Stomach (tissue), 9 donors: Measurements from ENCODE around the gene DLL4. TPM values are rescaled to one million over a fixed set of nuclear protein-coding genes. Genes with fewer than 3 reads are reported as not detected.

Source experiments
- DNase-seq, 2 donors: peaks; one replicate each; pipeline versions ENCODE4 v3.0.0 to v3.0.0-alpha.2; 2013 to 2019
- H3K27ac ChIP-seq, 5 donors: fragments of 200-600 bp in 4 of 5; sonication (generic) in 4 of 5; one replicate each; pipeline ENCODE4 v1.5.1; 2013 to 2019; ENCODE audit warnings: mild to moderate bottlenecking in 1 of 5, moderate library complexity in 1 of 5
- H3K27me3 ChIP-seq, 3 donors: fragments of 200-600 bp; sonication (generic); one replicate each; pipeline ENCODE4 v1.5.1; 2017 to 2019; ENCODE audit warnings: mixed run types in 1 of 3
- H3K36me3 ChIP-seq, 4 donors: fragments of 200-600 bp; sonication (generic); 1 replicate in 3 of 4; 2 replicates in 1 of 4; pipeline ENCODE4 v1.5.1; 2016 to 2019
- H3K4me1 ChIP-seq, 4 donors: fragments of 200-600 bp; sonication (generic); one replicate each; pipeline ENCODE4 v1.5.1; 2016 to 2019
- H3K4me3 ChIP-seq, 4 donors: fragments of 200-600 bp; sonication (generic) in 3 of 4; one replicate each; pipeline ENCODE4 v1.5.1; 2016 to 2019; ENCODE audit warnings: mild to moderate bottlenecking in 1 of 4
- H3K9me3 ChIP-seq, 4 donors: fragments of 200-600 bp; sonication (generic); one replicate each; pipeline ENCODE4 v1.5.1; 2016 to 2019
- CTCF ChIP-seq, 7 experiments: fragments of 450-650 bp in 4 of 7; fragments of 200-600 bp in 3 of 7; sonication (generic) in 3 of 7; IDR thresholded peaks; one replicate each; pipeline ENCODE4 v1.5.1; 2016 to 2019; ENCODE audit warnings: antibody characterized with exemption in 7 of 7, control low read depth in 2 of 7, mild to moderate bottlenecking in 1 of 7
- EP300 ChIP-seq: sonication (generic); formaldehyde crosslinking; IDR thresholded peaks from one replicate; pipeline ENCODE4 v1.6.1; 2017; ENCODE audit warnings: antibody characterized with exemption
- POLR2A ChIP-seq, 4 donors: fragments of 450-650 bp; IDR thresholded peaks; one replicate each; pipeline ENCODE4 v1.6.1; 2016; ENCODE audit warnings: antibody characterized with exemption in 4 of 4, control low read depth in 2 of 4, mild to moderate bottlenecking in 1 of 4, moderate library complexity in 1 of 4
- POLR2AphosphoS5 ChIP-seq, 3 donors: sonication (generic); formaldehyde crosslinking; IDR thresholded peaks; one replicate each; pipeline ENCODE4 v1.6.1; 2016; ENCODE audit warnings: antibody characterized with exemption in 3 of 3
- WGBS, 5 donors: extraction: QIAGEN DNeasy Blood & Tissue Kit in 3 of 5; methylation state at CpG; one replicate each; pipeline versions ENCODE4 v1.1.5 to v1.1.7; 2013 to 2018; 5-methylcytosine and 5-hydroxymethylcytosine counted together
- intact Hi-C: fragments of 100-400 bp; cut with DNase I; formaldehyde crosslinking; loops from one replicate; pipeline ENCODE4 v1.15.1; 2023; ENCODE audit warnings: low total_unique reads
- polyA plus RNA-seq, 3 donors: library from polyadenylated mRNA; stranded (reverse); fragments of 200-250 nt; gene quantifications; one replicate each; pipeline ENCODE4 v1.2.3, GENCODE V29; 2013
- total RNA-seq, 5 donors: library from RNA; depleted of rRNA; stranded (reverse); fragments of >200 nt; gene quantifications; one replicate each; pipeline versions ENCODE4 v1.1.0 to v1.2.3, GENCODE V29; 2014 to 2016
- donor health status: healthy with polysubstance abuse.
- donor health status: Bipolar disorder and iron deficiency.
- donor health status: healthy.

DLL4 gene
- total and polyA plus RNA-seq, 8 donors = 0.56 to 20.0 (median 2.0) TPM

- no peak for TF ChIP-seq POLR2AphosphoS5 (IDR thresholded peaks at IDR 0.05)
- no peak for TF ChIP-seq POLR2A (IDR thresholded peaks at IDR 0.05)
- no peak for TF ChIP-seq EP300
- no peak for TF ChIP-seq CTCF (IDR thresholded peaks at IDR 0.05)
- Histone ChIP-seq H3K4me3 (peak overlapping the region in 3 of 4 donors; percentile 34 to 75 (median 49)), H3K27me3 (peaks cover 10 to 72% (median 64%) of the 10 kb centered on the region in 3 donors), H3K27ac (no peak overlapping the region), H3K36me3 (no peaks in the 10 kb centered on the region), H3K9me3 (no peaks in the 10 kb centered on the region), H3K4me1 (peaks cover 51 to 65% (median 60%) of the 10 kb centered on the region in 4 donors)
- WGBS, 5 donors = 24 to 45% (median 30%) methylated on average over 29 to 33 of the region's 33 CpGs
- DNase-seq = no peak
- intact Hi-C loops = no loop called here
Observed at GRCh38 chr15:40926659-40927494, 2.3 kb upstream of the DLL4 start.

- intact Hi-C loops = no loop called here
- H3K27me3 ChIP-seq = peaks cover 10 to 78% (median 69%) of the 10 kb centered on the region in 3 donors
- no peak overlapping the region for H3K27ac ChIP-seq
- H3K4me3 ChIP-seq = peak overlapping the region; percentile 49 to 75 (median 52)
- H3K4me1 ChIP-seq = peaks cover 51 to 69% (median 63%) of the 10 kb centered on the region in 4 donors
- no peak for TF ChIP-seq CTCF (IDR thresholded peaks at IDR 0.05)
- TF ChIP-seq POLR2AphosphoS5 (IDR thresholded peaks at IDR 0.05) = no peak
- no peak for TF ChIP-seq EP300
- TF ChIP-seq POLR2A (IDR thresholded peaks at IDR 0.05) = no peak
- WGBS, 5 donors = 5 to 9% (median 8%) methylated on average over 14 to 24 of the region's 24 CpGs
- no peaks in the 10 kb centered on the region for H3K36me3 ChIP-seq
- H3K9me3 ChIP-seq = no peaks in the 10 kb centered on the region
- peak in 1 of 2 donors; percentile 63 for DNase-seq
Observed at GRCh38 chr15:40927495-40927872, 1.7 kb upstream of the DLL4 start.

- peak in 1 of 2 donors; percentile 76 for DNase-seq
- no peak for TF ChIP-seq POLR2AphosphoS5 (IDR thresholded peaks at IDR 0.05)
- no peak for TF ChIP-seq CTCF (IDR thresholded peaks at IDR 0.05)
- no peak for TF ChIP-seq POLR2A (IDR thresholded peaks at IDR 0.05)
- no peak for TF ChIP-seq EP300
- H3K36me3 ChIP-seq = no peaks in the 10 kb centered on the region
- WGBS, 5 donors = 1 to 2% (median 1%) methylated on average over 15 to 68 of the region's 68 CpGs
- peak overlapping the region; percentile 49 to 75 (median 52) for H3K4me3 ChIP-seq
- H3K4me1 ChIP-seq = peaks cover 54 to 76% (median 66%) of the 10 kb centered on the region in 4 donors
- H3K27ac ChIP-seq = peak overlapping the region in 3 of 5 donors; percentile 18 to 47 (median 26)
- H3K9me3 ChIP-seq = no peaks in the 10 kb centered on the region
- intact Hi-C loops = no loop called here
- peaks cover 10 to 84% (median 69%) of the 10 kb centered on the region in 3 donors for H3K27me3 ChIP-seq
Observed at GRCh38 chr15:40927873-40928806, 1.0 kb upstream of the DLL4 start.
